ENCODE measurements around the gene RELN. TPM values are rescaled to one million over a fixed set of nuclear protein-coding genes. Genes with fewer than 3 reads are reported as not detected.
A peak's percentile ranks its signal among the peaks of the same experiment; 100 is the strongest.

Gene RELN
- total and polyA plus RNA-seq, 2 of the 13 experiments (the other 11 are each of a cell fraction or from before 2014, with no cell fraction given), result 315 to 332 TPM

- TF ChIP-seq ZNF224 (CRISPR knock-in tag; IDR thresholded peaks at IDR 0.05) (no peak), GATAD2A (CRISPR knock-in tag; IDR thresholded peaks at IDR 0.05) (peak; percentile 75), ZNF138 (CRISPR knock-in tag; IDR thresholded peaks at IDR 0.05; ENCODE audit: low read depth) (no peak), ZFP1 (CRISPR knock-in tag; IDR thresholded peaks at IDR 0.05) (no peak), GFI1 (CRISPR knock-in tag; IDR thresholded peaks at IDR 0.05; ENCODE audit: borderline replicate concordance) (peak; percentile 30; the same call in 1 of the 2 replicates), ZNF430 (CRISPR knock-in tag; IDR thresholded peaks at IDR 0.05) (no peak), NR2C2 (CRISPR knock-in tag; IDR thresholded peaks at IDR 0.05; ENCODE audit: borderline replicate concordance) (peak; percentile 68; the same call in 1 of the 2 replicates), MAFK (conservative IDR thresholded peaks at IDR 0.05 in 1 of 2, IDR thresholded peaks at IDR 0.05 in 1 of 2; ENCODE audit: low read length in 2 of 2) (no peak), ZNF777 (CRISPR knock-in tag; IDR thresholded peaks at IDR 0.05) (no peak), SUZ12 (IDR thresholded peaks at IDR 0.05; ENCODE audit: low read depth, low read length) (no peak), SKI (IDR thresholded peaks at IDR 0.05; ENCODE audit: partially characterized antibody) (no peak), REXO4 (CRISPR knock-in tag; IDR thresholded peaks at IDR 0.05; ENCODE audit: borderline replicate concordance) (no peak), STAG1 (CRISPR knock-in tag; IDR thresholded peaks at IDR 0.05) (no peak; the same call in 1 of the 2 replicates), ZNF446 (CRISPR knock-in tag; IDR thresholded peaks at IDR 0.05) (no peak), ZNF607 (CRISPR knock-in tag; IDR thresholded peaks at IDR 0.05; ENCODE audit: borderline replicate concordance) (no peak)
- TF ChIP-seq, protein P1, sequence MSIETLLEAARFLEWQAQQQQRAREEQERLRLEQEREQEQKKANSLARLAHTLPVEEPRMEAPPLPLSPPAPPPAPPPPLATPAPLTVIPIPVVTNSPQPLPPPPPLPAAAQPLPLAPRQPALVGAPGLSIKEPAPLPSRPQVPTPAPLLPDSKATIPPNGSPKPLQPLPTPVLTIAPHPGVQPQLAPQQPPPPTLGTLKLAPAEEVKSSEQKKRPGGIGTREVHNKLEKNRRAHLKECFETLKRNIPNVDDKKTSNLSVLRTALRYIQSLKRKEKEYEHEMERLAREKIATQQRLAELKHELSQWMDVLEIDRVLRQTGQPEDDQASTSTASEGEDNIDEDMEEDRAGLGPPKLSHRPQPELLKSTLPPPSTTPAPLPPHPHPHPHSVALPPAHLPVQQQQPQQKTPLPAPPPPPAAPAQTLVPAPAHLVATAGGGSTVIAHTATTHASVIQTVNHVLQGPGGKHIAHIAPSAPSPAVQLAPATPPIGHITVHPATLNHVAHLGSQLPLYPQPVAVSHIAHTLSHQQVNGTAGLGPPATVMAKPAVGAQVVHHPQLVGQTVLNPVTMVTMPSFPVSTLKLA (IDR thresholded peaks at IDR 0.05), result no peak
- TF ChIP-seq, protein P2, sequence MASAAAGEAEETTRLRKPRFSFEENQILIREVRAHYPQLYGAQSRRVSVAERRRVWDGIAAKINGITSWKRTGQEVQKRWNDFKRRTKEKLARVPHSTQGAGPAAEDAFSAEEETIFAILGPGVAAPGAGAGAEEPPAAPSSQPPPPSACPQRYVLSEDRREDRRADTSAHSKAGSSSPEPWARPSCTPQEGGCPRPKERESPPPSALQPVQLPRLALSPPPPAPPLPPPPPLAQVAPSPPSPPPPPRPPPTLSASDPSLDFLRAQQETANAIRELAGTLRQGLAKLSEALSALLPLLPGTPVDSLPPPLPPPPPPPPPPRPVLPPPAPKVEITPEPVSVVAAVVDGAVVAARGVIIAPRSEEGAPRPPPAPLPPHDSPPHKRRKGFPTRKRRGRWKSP (CRISPR knock-in tag; IDR thresholded peaks at IDR 0.05), result no peak
- TF ChIP-seq, protein P3, sequence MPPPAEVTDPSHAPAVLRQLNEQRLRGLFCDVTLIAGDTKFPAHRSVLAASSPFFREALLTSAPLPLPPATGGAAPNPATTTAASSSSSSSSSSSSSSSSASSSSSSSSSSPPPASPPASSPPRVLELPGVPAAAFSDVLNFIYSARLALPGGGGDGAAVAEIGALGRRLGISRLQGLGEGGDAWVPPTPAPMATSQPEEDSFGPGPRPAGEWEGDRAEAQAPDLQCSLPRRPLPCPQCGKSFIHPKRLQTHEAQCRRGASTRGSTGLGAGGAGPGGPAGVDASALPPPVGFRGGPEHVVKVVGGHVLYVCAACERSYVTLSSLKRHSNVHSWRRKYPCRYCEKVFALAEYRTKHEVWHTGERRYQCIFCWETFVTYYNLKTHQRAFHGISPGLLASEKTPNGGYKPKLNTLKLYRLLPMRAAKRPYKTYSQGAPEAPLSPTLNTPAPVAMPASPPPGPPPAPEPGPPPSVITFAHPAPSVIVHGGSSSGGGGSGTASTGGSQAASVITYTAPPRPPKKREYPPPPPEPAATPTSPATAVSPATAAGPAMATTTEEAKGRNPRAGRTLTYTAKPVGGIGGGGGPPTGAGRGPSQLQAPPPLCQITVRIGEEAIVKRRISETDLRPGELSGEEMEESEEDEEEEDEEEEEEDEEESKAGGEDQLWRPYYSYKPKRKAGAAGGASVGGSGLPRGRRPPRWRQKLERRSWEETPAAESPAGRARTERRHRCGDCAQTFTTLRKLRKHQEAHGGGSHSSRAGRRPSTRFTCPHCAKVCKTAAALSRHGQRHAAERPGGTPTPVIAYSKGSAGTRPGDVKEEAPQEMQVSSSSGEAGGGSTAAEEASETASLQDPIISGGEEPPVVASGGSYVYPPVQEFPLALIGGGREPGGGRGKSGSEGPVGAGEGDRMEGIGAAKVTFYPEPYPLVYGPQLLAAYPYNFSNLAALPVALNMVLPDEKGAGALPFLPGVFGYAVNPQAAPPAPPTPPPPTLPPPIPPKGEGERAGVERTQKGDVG (CRISPR knock-in tag; IDR thresholded peaks at IDR 0.05; ENCODE audit: borderline replicate concordance), result no peak
- TF ChIP-seq, protein P4, sequence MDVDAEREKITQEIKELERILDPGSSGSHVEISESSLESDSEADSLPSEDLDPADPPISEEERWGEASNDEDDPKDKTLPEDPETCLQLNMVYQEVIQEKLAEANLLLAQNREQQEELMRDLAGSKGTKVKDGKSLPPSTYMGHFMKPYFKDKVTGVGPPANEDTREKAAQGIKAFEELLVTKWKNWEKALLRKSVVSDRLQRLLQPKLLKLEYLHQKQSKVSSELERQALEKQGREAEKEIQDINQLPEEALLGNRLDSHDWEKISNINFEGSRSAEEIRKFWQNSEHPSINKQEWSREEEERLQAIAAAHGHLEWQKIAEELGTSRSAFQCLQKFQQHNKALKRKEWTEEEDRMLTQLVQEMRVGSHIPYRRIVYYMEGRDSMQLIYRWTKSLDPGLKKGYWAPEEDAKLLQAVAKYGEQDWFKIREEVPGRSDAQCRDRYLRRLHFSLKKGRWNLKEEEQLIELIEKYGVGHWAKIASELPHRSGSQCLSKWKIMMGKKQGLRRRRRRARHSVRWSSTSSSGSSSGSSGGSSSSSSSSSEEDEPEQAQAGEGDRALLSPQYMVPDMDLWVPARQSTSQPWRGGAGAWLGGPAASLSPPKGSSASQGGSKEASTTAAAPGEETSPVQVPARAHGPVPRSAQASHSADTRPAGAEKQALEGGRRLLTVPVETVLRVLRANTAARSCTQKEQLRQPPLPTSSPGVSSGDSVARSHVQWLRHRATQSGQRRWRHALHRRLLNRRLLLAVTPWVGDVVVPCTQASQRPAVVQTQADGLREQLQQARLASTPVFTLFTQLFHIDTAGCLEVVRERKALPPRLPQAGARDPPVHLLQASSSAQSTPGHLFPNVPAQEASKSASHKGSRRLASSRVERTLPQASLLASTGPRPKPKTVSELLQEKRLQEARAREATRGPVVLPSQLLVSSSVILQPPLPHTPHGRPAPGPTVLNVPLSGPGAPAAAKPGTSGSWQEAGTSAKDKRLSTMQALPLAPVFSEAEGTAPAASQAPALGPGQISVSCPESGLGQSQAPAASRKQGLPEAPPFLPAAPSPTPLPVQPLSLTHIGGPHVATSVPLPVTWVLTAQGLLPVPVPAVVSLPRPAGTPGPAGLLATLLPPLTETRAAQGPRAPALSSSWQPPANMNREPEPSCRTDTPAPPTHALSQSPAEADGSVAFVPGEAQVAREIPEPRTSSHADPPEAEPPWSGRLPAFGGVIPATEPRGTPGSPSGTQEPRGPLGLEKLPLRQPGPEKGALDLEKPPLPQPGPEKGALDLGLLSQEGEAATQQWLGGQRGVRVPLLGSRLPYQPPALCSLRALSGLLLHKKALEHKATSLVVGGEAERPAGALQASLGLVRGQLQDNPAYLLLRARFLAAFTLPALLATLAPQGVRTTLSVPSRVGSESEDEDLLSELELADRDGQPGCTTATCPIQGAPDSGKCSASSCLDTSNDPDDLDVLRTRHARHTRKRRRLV (CRISPR knock-in tag; IDR thresholded peaks at IDR 0.05), result no peak
These were observed 20.8 kb upstream of the RELN start (continued) for GRCh38 chr7:104010052-104010909.
